ENCODE data around the gene HOXD8.

Gene HOXD8

GRCh38 chr2:176105730-176106580 is 23.6 kb upstream of the HOXD8 start:
- DNase-seq (ENCODE audit: low spot score) = no peak
- in situ Hi-C loops (cut with MboI; ENCODE audit: low sequenced_read_pairs, unreplicated experiment) = no loop called here
- TF ChIP-seq CTCF (IDR thresholded peaks at IDR 0.05; ENCODE audit: borderline replicate concordance, control extremely low read depth, extremely low read depth, insufficient read depth, missing control alignments) = no peak

- in situ Hi-C loops (cut with MboI; ENCODE audit: low sequenced_read_pairs, unreplicated experiment) = no loop called here
- no peak for DNase-seq (ENCODE audit: low spot score)
- no peak for TF ChIP-seq CTCF (IDR thresholded peaks at IDR 0.05; ENCODE audit: borderline replicate concordance, control extremely low read depth, extremely low read depth, insufficient read depth, missing control alignments)
Observed at GRCh38 chr2:176106581-176107539, 22.6 kb upstream of the HOXD8 start, which contains the start of gene HOXD11. TSS of gene HOXD11 (plus strand) at chr2:176107280. CDS start at chr2:176107356, 76 bp downstream.

- in situ Hi-C loops (cut with MboI; ENCODE audit: low sequenced_read_pairs, unreplicated experiment) = no loop called here
- no peak for DNase-seq (ENCODE audit: low spot score)
- no peak for TF ChIP-seq CTCF (IDR thresholded peaks at IDR 0.05; ENCODE audit: borderline replicate concordance, control extremely low read depth, extremely low read depth, insufficient read depth, missing control alignments)
Observed at GRCh38 chr2:176107731-176108181, 21.7 kb upstream of the HOXD8 start.

GRCh38 chr2:176109192-176109901 is 20.2 kb upstream of the HOXD8 start:
- no peak for DNase-seq (ENCODE audit: low spot score)
- TF ChIP-seq CTCF (IDR thresholded peaks at IDR 0.05; ENCODE audit: borderline replicate concordance, control extremely low read depth, extremely low read depth, insufficient read depth, missing control alignments) = no peak
- in situ Hi-C loops (cut with MboI; ENCODE audit: low sequenced_read_pairs, unreplicated experiment) = no loop called here

- TF ChIP-seq CTCF (IDR thresholded peaks at IDR 0.05; ENCODE audit: borderline replicate concordance, control extremely low read depth, extremely low read depth, insufficient read depth, missing control alignments) = no peak
- in situ Hi-C loops (cut with MboI; ENCODE audit: low sequenced_read_pairs, unreplicated experiment) = no loop called here
- no peak for DNase-seq (ENCODE audit: low spot score)
Observed at GRCh38 chr2:176109946-176110345, 19.6 kb upstream of the HOXD8 start.
